ENCODE measurements around the gene RMI2.

RMI2 gene

GRCh38 chr16:11328172-11329070 is 16.8 kb upstream of the RMI2 start:
- DNase-seq (ENCODE audit: low read depth in 2 of 2) = peak; percentile 81 to 84

DNA sequence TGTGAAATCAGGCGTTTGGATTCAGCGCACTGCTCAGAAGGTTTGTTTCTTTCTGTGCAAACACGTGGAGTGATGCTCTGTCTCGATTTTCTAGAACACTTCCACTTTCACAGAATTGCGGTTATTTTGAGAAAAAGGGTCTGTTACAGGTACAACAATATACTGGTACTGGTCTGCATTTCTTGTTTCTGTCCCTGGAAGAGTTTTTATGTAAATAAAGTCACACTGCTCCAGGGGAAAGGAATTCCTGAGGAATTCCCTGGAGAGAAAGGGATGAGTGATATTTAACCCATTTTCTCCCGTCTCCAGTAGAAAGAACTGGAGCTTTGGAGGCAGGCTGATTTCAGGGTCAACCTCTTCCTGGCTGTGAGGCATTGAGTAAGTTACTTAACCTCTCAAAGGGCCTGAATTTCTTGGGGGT is 16.2 kb upstream of the RMI2 start:
- DNase-seq (ENCODE audit: low read depth in 2 of 2) = no peak

DNA sequence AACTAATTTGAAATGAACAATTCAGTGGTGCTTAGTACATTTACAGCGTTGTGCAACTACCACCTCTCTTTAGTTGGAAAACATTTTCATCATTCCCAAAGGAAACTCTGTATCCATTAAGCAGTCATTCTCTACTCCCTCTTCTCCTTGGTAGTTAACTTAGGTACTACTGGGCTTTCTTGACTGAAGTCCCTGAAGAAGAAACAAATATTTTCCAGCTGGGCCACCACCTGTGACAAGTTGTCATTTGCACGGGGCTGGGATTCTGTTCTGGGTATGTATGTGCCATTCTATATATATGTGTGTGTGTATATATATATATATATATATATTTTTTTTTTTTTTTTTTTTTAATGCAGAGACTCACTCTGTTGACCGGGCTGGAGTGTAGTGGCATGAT is 15.4 kb upstream of the RMI2 start:
- DNase-seq (ENCODE audit: low read depth in 2 of 2) = no peak

DNA sequence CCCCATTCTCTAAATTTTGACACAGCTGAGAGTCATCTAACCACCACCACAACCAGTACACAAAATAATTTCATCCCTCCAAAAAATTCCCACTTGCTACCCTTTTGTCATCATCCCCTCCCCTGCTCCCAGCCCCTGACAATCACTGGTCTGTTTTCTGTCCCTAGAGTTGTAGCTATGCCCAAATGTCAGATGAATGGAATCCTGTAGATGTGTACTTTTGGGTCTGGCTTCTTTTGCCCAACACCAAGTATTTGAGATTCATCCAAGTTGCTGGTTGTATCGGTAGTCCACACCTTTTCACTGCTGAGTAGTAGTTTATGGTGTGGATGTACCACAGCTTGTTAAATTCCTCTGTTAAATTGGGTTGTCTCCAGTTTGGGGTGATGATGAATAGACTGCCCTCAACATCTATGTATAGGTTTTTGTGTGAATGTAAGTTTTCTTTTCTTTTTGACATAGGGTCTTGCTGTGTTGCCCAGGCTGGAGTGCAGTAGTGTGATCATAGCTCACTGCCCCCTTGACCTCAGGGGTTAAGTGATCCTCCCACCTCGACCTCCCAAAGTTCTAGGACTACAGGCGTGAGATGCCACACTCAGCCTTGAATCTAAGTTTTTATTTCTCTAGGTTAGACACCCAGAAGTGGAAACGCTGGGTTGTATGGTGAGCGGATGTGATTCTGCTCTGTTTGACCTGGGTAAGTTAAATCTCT is 14.6 kb upstream of the RMI2 start:
- no peak for DNase-seq (ENCODE audit: low read depth in 2 of 2)

DNA sequence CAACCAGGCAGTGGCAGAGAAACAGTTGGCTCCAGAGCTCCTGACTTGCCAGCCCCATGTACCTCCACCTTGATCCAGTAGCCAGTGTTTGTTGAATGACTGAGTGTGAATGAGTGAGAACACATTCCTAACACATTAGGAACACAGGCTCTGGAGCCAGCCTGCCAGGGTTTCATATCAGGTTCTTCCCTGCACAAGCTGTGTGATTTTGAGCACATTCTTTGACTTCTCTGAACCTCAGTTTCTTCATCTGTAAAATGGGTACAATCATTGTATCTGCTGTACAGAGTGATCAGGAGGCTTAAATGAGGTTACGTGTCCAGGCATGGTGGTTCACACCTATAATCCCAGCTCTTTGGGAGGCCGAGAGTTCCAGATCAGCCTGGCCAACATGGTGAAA is 13.3 kb upstream of the RMI2 start:
- DNase-seq (ENCODE audit: low read depth in 2 of 2) = no peak

GRCh38 chr16:11333010-11333409 is 12.2 kb upstream of the RMI2 start:
- DNase-seq (ENCODE audit: low read depth in 2 of 2) = no peak

GRCh38 chr16:11333702-11334101 is 11.6 kb upstream of the RMI2 start:
- no peak for DNase-seq (ENCODE audit: low read depth in 2 of 2)

DNA sequence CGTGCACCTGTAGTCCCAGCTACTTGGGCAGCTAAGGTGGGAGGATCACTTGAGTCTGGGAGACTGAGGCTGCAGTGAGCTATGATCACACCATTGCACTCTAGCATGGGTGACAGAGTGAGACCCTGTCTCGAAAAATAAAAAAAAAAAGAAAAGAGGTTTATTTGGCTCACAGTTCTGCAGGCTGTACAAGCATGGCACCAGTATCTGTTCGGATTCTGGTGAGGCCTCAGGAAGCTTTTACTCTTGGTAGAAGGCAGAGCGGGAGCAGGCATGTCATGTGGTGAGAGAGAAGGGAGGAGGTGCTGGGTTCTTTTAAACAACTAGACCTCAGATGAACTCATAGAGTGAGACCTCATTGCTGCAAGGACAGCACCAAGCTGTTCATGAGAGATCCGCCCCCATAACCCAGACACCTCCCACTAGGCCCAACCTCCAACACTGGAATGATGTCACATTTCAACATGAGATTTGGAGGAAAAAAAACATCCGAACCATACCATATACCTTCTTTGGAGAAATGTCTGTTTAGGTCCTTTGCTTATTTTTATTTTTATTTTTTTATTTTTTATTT is 10.3 kb upstream of the RMI2 start:
- DNase-seq (ENCODE audit: low read depth in 2 of 2) = no peak

DNA sequence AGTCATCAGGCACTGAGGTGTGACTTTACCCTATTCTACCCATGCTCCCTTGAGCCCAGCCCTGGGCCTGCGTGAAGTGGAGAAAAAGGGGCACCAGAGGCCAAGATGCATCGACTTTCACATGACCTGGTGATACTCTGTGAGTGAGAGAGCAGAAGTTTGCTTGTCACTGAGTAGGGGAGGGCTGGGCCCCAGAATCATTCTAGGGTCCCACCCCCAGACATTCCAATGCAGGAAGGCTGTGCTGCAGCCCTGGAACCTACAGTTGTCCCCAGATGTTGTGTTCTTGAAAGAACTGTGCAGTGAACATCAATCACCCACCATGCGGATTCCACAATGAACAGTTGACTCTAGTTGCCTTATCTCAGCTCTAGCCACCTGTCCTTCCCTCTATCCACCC is 6.2 kb upstream of the RMI2 start:
- no peak for DNase-seq (ENCODE audit: low read depth in 2 of 2)

GRCh38 chr16:11340710-11341109 is 4.5 kb upstream of the RMI2 start:
- DNase-seq (ENCODE audit: low read depth in 2 of 2) = no peak

GRCh38 chr16:11341371-11341770 is 3.9 kb upstream of the RMI2 start:
- DNase-seq (ENCODE audit: low read depth in 2 of 2) = no peak

- no peak for DNase-seq (ENCODE audit: low read depth in 2 of 2)
These were observed 3.0 kb upstream of the RMI2 start for GRCh38 chr16:11342021-11342855.

DNA sequence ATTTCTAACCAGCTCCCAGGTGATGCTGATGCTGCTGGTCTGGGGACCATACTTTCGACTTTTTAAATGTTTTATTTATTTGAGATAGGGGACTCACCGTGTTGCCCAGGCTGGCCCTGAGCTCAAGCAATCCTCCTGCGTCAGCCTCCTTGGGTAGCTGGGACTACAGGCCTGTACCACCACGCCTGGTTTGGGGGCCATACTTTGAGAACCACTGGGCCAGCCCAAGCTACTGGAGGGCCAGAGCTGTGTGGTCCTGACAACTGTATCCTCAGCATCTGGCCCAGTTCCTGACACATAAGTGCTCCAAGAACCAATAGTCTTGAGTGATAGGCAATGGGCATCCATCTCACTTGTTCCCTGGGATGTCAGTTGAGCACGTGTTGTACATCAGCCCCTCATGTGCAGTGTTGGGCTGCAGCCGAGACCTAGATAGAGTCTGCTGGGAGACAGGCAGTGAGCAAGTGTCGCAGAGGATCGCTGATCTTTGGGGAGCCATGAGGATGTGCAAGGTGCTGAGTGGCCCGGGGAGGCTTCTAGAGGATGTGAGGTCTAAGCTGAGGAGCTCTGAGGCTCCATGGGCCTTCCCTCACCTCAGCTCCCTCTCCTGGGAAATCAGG is 1.6 kb downstream of the RMI2 start:
- DNase-seq (ENCODE audit: low read depth in 2 of 2) = no peak

GRCh38 chr16:11347831-11348230 is 2.6 kb downstream of the RMI2 start:
- no peak for DNase-seq (ENCODE audit: low read depth in 2 of 2)

DNA sequence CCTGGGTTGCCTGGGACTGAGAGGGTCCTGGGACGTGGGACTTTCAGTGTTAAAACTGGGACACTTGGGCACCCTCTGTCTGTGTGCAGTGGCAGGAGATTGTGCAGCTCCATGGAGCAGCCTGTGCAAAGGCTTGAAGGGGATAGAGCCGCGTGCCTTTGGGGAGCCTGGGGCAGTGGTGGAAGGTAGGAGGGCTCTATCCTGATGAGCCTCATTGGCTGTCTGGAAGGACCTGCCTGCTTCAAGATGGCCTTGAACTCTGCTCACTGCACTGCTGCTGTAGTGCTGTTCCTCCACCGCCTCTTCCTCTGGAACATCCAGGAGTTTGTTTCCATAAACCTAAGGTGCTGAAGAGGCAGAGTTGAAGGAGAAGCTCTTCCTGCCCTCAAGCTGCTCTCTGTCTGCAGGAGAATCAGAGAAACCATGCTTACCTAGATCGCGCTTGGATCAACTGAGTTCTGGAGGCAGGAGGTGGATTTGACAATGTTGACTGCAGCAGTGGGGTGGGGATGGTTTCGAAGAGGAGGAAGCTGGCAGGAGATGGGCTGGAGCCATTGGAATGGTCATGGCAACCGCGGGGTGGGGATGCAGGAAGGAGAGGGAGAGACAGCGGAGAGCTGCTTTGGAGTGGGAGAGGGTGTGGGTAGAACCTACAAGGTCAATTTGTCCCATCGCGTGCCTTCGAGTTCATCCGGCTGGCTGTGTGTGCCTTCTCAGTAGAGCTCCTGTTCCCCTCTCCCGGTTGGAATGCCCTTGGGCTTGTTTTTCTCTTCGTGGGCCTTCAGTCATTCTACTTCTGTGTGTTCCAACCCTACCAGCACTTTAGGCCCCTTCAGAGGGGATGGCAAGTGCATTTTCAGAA is 3.7 kb downstream of the RMI2 start:
- no peak for DNase-seq (ENCODE audit: low read depth in 2 of 2)

DNA sequence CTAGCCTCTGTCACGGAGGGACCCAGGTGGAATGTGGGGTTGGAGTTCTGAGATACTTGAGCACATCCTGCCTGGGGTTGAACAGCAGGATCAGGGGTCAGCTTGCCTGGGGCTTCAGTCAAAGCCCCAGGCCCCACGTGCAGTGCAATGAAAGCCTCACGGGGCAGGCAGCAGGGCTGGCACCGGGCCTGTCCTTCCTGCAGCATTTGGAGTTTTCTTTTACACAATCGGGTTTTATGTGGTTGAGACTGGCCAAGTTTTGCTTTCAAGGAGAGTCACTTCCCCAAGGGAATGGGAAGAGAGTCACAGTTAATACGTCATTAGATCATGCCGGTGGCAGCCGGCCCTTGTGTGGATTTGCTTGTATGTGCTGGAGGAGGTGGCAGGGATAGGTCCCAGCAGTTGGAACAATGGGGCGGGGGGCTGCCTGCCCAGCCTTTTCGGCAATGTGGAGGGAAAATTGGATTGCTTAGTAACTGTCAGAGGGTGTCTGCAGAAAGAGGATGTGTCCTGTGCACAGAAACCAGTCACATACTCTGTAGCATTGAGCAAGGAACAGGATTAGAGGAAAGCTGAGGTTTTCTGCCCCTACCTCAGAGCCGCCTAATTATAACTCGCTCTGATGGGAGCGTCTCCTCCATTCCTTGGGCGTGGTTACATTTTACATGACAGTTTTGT is 4.5 kb downstream of the RMI2 start:
- DNase-seq (ENCODE audit: low read depth in 2 of 2) = no peak

GRCh38 chr16:11350519-11350918 is 5.3 kb downstream of the RMI2 start:
- no peak for DNase-seq (ENCODE audit: low read depth in 2 of 2)

GRCh38 chr16:11350921-11351335 is 5.7 kb downstream of the RMI2 start:
- DNase-seq (ENCODE audit: low read depth in 2 of 2) = peak; percentile 82 to 84

GRCh38 chr16:11353158-11353557 is 7.9 kb downstream of the RMI2 start:
- DNase-seq (ENCODE audit: low read depth in 2 of 2) = no peak

DNA sequence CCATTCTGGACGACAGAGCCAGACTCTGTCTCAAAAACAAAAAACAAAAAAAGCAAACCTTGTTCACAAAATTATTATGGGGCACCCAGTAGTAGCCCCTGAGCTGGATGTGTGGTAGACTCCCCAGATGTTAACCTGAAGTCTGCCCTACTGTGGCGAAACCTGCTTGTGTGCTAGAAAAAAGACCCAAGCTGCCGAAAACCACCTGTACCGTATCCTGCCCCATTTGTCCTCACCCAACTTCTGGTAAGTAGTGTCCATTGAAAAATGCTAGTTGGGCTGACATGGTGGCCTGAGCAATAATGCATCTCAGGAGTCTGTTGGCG is 9.1 kb downstream of the RMI2 start:
- no peak for DNase-seq (ENCODE audit: low read depth in 2 of 2)

Data from fibroblast of skin of left quadriceps (primary cell).